Ovary (tissue), 3 donors: Measurements from ENCODE around the gene NEDD4.

Experiments used
- CTCF ChIP-seq, 3 donors: fragments of 450-650 bp in 2 of 3; fragments of 200-600 bp in 1 of 3; IDR thresholded peaks; one replicate each; pipeline versions ENCODE4 v1.5.1 to v1.8.0; 2016 to 2022; ENCODE audit warnings: antibody characterized with exemption in 3 of 3, mild to moderate bottlenecking in 1 of 3
- EP300 ChIP-seq: sonication (generic); formaldehyde crosslinking; IDR thresholded peaks from one replicate; pipeline ENCODE4 v1.6.1; 2017; ENCODE audit warnings: antibody characterized with exemption
- POLR2A ChIP-seq: fragments of 450-650 bp; IDR thresholded peaks from one replicate; pipeline ENCODE4 v1.6.1; 2017; ENCODE audit warnings: antibody characterized with exemption, mild to moderate bottlenecking, moderate library complexity
- donor health status: DM: no; HTN: no; CAD: no.

- no peak for TF ChIP-seq CTCF (IDR thresholded peaks at IDR 0.05)
- TF ChIP-seq POLR2A: no peak
- TF ChIP-seq EP300: no peak
Observed at GRCh38 chr15:56017511-56017910, 24.1 kb upstream of the NEDD4 start.
